Measurements from ENCODE around the gene CTSD. TPM values are rescaled to one million over a fixed set of nuclear protein-coding genes. Genes with fewer than 3 reads are reported as not detected.
"Not testable (repeated sequence)": the region's sequence is repeated elsewhere in the genome, so short reads cannot be mapped to it uniquely, and the experiment has no call there.

CTSD gene
- total and polyA plus RNA-seq, 12 donors: 191 to 4,168 (median 1,999) TPM

DNA sequence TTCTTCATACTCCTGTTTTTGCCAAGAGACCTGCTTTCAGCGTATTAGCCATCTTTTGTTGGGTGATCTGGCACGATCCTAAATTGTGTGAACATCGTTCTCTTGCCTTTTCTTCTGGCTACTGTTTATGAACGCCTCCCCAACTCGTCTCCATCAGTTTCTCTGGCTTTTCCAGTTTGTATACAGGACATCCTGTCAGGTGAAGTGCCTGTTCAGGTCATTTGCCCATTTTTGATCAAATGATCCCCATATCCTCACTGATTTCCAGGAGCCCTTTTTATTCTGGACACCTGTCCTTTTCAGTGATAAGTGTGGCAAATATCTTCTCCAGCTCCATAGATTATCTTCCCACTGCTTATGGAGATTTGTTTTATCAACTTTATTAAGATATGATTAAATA lies 48.5 kb upstream of the CTSD start:
- Histone ChIP-seq H3K27ac (no peak overlapping the region), H3K27me3 (no peaks in the 10 kb centered on the region), H3K9me3 (replicated peaks in 1 of 3) (no peaks in the 10 kb centered on the region), H3K36me3 (replicated peaks in 1 of 2) (no peaks in the 10 kb centered on the region), H3K4me3 (no peak overlapping the region), H3K4me1 (replicated peaks in 1 of 2) (no peaks in the 10 kb centered on the region)
- WGBS, 4 donors: 72 to 86% (median 82%) methylated on average over 5 of the region's 5 CpGs
- TF ChIP-seq, protein P1, sequence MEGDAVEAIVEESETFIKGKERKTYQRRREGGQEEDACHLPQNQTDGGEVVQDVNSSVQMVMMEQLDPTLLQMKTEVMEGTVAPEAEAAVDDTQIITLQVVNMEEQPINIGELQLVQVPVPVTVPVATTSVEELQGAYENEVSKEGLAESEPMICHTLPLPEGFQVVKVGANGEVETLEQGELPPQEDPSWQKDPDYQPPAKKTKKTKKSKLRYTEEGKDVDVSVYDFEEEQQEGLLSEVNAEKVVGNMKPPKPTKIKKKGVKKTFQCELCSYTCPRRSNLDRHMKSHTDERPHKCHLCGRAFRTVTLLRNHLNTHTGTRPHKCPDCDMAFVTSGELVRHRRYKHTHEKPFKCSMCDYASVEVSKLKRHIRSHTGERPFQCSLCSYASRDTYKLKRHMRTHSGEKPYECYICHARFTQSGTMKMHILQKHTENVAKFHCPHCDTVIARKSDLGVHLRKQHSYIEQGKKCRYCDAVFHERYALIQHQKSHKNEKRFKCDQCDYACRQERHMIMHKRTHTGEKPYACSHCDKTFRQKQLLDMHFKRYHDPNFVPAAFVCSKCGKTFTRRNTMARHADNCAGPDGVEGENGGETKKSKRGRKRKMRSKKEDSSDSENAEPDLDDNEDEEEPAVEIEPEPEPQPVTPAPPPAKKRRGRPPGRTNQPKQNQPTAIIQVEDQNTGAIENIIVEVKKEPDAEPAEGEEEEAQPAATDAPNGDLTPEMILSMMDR (IDR thresholded peaks at IDR 0.05): no peak
- DNase-seq: no peak
- intact Hi-C loops (cut with DNase I): no loop called here

DNA sequence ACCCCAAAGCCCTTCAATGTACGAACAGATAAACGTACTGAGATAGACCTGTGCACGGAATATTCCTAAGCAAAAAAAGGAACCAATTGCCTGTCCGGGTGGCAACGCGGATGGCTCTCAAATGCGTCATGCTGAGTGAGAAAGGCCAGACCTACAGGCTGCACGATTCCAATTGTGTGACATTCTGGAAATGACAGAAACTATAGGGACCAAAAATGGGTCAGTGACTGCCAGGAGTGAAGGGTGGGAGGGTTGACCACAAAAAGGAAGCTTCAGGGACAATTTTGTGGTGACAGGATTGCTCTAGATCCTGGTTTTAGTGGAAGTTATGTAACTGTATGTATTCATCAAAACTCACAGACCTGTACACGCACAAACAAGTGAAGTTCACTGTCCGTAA lies 47.0 kb upstream of the CTSD start:
- intact Hi-C loops (cut with DNase I): no loop called here
- no peak overlapping the region for H3K27ac ChIP-seq
- 69 to 77% (median 72%) methylated on average over 10 of the region's 10 CpGs for WGBS, 4 donors
- no peak for TF ChIP-seq POLR2A (IDR thresholded peaks at IDR 0.05)
- TF ChIP-seq, protein P1 (IDR thresholded peaks at IDR 0.05): no peak
- H3K27me3 ChIP-seq: no peaks in the 10 kb centered on the region
- no peaks in the 10 kb centered on the region for H3K36me3 ChIP-seq (replicated peaks in 1 of 2)
- H3K4me1 ChIP-seq (replicated peaks in 1 of 2): no peaks in the 10 kb centered on the region
- no peak for DNase-seq
- H3K4me3 ChIP-seq: no peak overlapping the region
- no peaks in the 10 kb centered on the region for H3K9me3 ChIP-seq (replicated peaks in 1 of 3)

DNA sequence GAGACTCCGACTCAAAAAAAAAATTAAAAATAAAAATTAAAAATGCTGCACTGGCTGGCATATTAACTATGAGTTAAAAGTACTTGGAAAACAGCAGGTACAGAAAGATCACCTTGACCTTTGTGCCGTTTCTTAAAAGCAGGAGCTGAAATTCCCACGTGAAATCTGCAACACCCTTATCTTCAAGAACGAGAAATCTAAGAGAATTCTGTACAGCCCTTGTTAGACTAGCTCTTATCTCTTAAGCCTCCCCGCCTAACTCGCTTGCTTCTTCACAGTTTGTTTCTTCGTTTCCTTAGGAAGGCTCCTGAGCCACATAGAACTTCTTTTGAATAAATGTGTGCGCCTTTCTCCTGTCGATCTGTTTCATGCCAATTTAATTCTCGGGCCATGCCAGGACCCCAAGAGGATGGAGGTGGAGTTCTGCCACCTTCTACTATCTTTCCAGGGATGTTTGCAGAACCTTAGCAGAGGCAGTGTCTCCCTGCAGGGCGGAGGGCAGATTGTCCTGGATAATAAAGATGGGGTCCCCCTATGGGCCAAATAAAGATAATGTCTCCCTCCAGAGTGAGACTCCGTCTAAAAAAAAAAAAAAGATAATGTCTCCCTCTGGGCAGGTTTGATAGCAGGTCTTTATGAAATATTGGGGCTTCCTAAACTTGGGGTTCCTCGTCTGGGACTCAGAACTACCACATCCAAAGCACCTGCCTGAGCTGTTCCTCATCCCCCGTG lies 43.7 kb upstream of the CTSD start:
- Histone ChIP-seq H3K4me1 (replicated peaks in 1 of 2) (peaks cover 0 to 3% of the 10 kb centered on the region in 2 donors), H3K4me3 (no peak overlapping the region), H3K9me3 (replicated peaks in 1 of 3) (no peaks in the 10 kb centered on the region), H3K27me3 (no peaks in the 10 kb centered on the region), H3K36me3 (replicated peaks in 1 of 2) (no peaks in the 10 kb centered on the region), H3K27ac (no peak overlapping the region)
- no peak for TF ChIP-seq POLR2A (IDR thresholded peaks at IDR 0.05)
- TF ChIP-seq, protein P1 (IDR thresholded peaks at IDR 0.05): no peak
- intact Hi-C loops (cut with DNase I): no loop called here
- WGBS, 4 donors: 62 to 64% (median 64%) methylated on average over 14 of the region's 14 CpGs
- no peak for DNase-seq

GRCh38 chr11:1805525-1805924 lies 41.8 kb upstream of the CTSD start:
- no peak overlapping the region for H3K4me3 ChIP-seq
- H3K27me3 ChIP-seq: no peaks in the 10 kb centered on the region
- 54 to 68% (median 58%) methylated on average over 8 to 15 of the region's 15 CpGs for WGBS, 4 donors
- peak in 4 of 7 donors; percentile 38 to 52 (median 51) for DNase-seq
- H3K9me3 ChIP-seq (replicated peaks in 1 of 3): no peaks in the 10 kb centered on the region
- H3K27ac ChIP-seq: no peak overlapping the region
- intact Hi-C loops (cut with DNase I): no loop called here
- H3K36me3 ChIP-seq (replicated peaks in 1 of 2): no peaks in the 10 kb centered on the region
- TF ChIP-seq POLR2A (IDR thresholded peaks at IDR 0.05): no peak
- TF ChIP-seq, protein P1 (IDR thresholded peaks at IDR 0.05): no peak
- peaks cover 0 to 3% of the 10 kb centered on the region in 2 donors for H3K4me1 ChIP-seq (replicated peaks in 1 of 2)

- 87 to 95% (median 90%) methylated on average over 17 to 32 of the region's 42 CpGs for whole genome bisulfite sequencing, 4 donors
- H3K4me3 ChIP-seq; H3K27me3 ChIP-seq; H3K9me3 ChIP-seq (replicated peaks in 1 of 3); DNase-seq; intact Hi-C loops (cut with DNase I); H3K4me1 ChIP-seq (replicated peaks in 1 of 2); H3K36me3 ChIP-seq (replicated peaks in 1 of 2); H3K27ac ChIP-seq: not testable (repeated sequence)
These were observed 40.2 kb upstream of the CTSD start for GRCh38 chr11:1803835-1804519.

All from adrenal gland (tissue), 12 donors.